Activated T-cell treated with anti-CD3 and anti-CD28 coated beads for 24 hours (primary cell): ENCODE data around the gene SLC35G2.
"Not testable (repeated sequence)": the region's sequence is repeated elsewhere in the genome, so short reads cannot be mapped to it uniquely, and the experiment has no call there.

Experiments used
- DNase-seq: peaks from one replicate; pipeline ENCODE4 v3.0.0-alpha.2; 2020; ENCODE audit warnings: low read depth

The SLC35G2 gene

GRCh38 chr3:136835089-136835812 lies 16.3 kb downstream of the SLC35G2 start:
- no peak for DNase-seq

- no peak for DNase-seq
Observed at GRCh38 chr3:136835813-136836510, 17.0 kb downstream of the SLC35G2 start.

- DNase-seq, result no peak
Observed at GRCh38 chr3:136836511-136837156, 17.7 kb downstream of the SLC35G2 start.

GRCh38 chr3:136838641-136839555 lies 20.0 kb downstream of the SLC35G2 start:
- DNase-seq, result no peak

- no peak for DNase-seq
Observed at GRCh38 chr3:136839556-136839931, 20.6 kb downstream of the SLC35G2 start.

- no peak for DNase-seq
Observed at GRCh38 chr3:136840252-136840651, 21.3 kb downstream of the SLC35G2 start.

GRCh38 chr3:136842294-136842693 lies 23.4 kb downstream of the SLC35G2 start:
- no peak for DNase-seq

GRCh38 chr3:136844724-136845123 lies 25.8 kb downstream of the SLC35G2 start:
- DNase-seq, result no peak

- DNase-seq, result no peak
Observed at GRCh38 chr3:136852180-136852579, 33.3 kb downstream of the SLC35G2 start.

- no peak for DNase-seq
Observed at GRCh38 chr3:136856665-136857064, 37.7 kb downstream of the SLC35G2 start.

- DNase-seq, result no peak
Observed at GRCh38 chr3:136858381-136858780, 39.5 kb downstream of the SLC35G2 start.

- DNase-seq, result no peak
Observed at GRCh38 chr3:136860541-136860940, 41.6 kb downstream of the SLC35G2 start.

- peak; percentile 97 for DNase-seq
Observed at GRCh38 chr3:136861890-136862616, 43.1 kb downstream of the SLC35G2 start, which contains the start of gene NCK1. Gene NCK1, plus strand, starts transcription at chr3:136862208. Its CDS starts 65,794 bp downstream, at chr3:136928002.

- peak; percentile 14 for DNase-seq
Observed at GRCh38 chr3:136862617-136863322, 43.8 kb downstream of the SLC35G2 start.

GRCh38 chr3:136869282-136869681 lies 50.4 kb downstream of the SLC35G2 start:
- DNase-seq, result no peak

- DNase-seq, result not testable (repeated sequence)
Observed at GRCh38 chr3:136872258-136872657, 53.3 kb downstream of the SLC35G2 start.

- not testable (repeated sequence) for DNase-seq
Observed at GRCh38 chr3:136879510-136879909, 60.6 kb downstream of the SLC35G2 start.

- no peak for DNase-seq
Observed at GRCh38 chr3:136882571-136882970, 63.6 kb downstream of the SLC35G2 start.

GRCh38 chr3:136883967-136884720 lies 65.2 kb downstream of the SLC35G2 start:
- DNase-seq, result no peak
